ENCODE data around the gene LPIN3.

LPIN3 gene

DNA sequence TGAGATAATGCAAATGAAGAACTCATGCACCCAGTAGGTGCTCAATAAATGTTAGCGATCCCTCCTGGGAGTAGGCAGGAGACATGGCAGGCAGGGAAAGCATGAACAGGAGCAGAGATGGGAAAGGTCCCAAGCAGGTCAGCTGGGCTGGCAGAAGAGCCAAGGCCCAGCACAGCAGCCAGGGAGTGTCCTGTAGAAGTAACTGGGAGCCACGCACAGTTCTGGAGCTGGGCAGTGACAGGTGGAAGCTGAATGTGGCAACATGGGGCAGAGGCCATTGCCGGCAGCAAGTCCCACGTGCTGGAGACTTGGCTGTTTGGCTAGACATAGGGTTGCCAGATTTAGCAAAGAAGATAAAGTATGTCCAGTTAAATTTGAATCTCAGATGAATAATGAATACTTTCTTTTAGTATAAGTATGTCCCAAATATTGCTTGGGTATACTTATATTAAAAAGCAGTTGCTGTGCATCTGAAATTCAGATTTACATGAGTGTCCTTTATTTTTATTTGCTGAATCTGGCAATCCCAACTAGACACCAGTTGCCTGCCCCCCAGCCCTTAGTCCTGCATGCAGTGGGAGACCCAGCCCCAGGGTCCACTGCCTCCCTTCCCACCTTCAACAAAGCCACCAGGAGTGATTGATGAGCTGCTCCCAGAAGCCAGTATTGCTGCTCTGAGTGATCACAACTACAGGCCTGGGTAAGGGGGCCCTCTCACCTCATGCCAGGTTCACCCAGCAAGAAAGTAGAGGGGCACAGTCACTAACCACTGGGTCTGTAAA is 3.7 kb upstream of the LPIN3 start:
- H3K4me2 ChIP-seq (ENCODE audit: low read depth, low read length, poor library complexity, severe bottlenecking), result no peak overlapping the region
- H3K27me3 ChIP-seq (ENCODE audit: insufficient read depth, low read length, poor library complexity, severe bottlenecking), result no peaks in the 10 kb centered on the region
- no peak overlapping the region for H3K9ac ChIP-seq (ENCODE audit: low read depth, low read length, poor library complexity, severe bottlenecking)
- no peaks in the 10 kb centered on the region for H4K20me1 ChIP-seq (ENCODE audit: insufficient read depth, low read length, poor library complexity, severe bottlenecking)
- H3K4me3 ChIP-seq (ENCODE audit: low read length, poor library complexity, severe bottlenecking), result no peak overlapping the region
- no peak overlapping the region for H2AFZ ChIP-seq (ENCODE audit: low read length)
- no peaks in the 10 kb centered on the region for H3K36me3 ChIP-seq (ENCODE audit: insufficient read depth, low read length)
- no peaks in the 10 kb centered on the region for H3K9me3 ChIP-seq (ENCODE audit: insufficient read depth, low read depth, low read length)
- no peaks in the 10 kb centered on the region for H3F3A ChIP-seq (ENCODE audit: low read depth)
- TF ChIP-seq EZH2phosphoT487 (IDR thresholded peaks at IDR 0.05; ENCODE audit: borderline replicate concordance), result no peak
- TF ChIP-seq, protein P1, sequence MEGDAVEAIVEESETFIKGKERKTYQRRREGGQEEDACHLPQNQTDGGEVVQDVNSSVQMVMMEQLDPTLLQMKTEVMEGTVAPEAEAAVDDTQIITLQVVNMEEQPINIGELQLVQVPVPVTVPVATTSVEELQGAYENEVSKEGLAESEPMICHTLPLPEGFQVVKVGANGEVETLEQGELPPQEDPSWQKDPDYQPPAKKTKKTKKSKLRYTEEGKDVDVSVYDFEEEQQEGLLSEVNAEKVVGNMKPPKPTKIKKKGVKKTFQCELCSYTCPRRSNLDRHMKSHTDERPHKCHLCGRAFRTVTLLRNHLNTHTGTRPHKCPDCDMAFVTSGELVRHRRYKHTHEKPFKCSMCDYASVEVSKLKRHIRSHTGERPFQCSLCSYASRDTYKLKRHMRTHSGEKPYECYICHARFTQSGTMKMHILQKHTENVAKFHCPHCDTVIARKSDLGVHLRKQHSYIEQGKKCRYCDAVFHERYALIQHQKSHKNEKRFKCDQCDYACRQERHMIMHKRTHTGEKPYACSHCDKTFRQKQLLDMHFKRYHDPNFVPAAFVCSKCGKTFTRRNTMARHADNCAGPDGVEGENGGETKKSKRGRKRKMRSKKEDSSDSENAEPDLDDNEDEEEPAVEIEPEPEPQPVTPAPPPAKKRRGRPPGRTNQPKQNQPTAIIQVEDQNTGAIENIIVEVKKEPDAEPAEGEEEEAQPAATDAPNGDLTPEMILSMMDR (conservative IDR thresholded peaks at IDR 0.05; ENCODE audit: low read length), result no peak
- no peaks in the 10 kb centered on the region for H3K9me2 ChIP-seq (replicated peaks; ENCODE audit: low read depth, low read length)
- H3K4me1 ChIP-seq (ENCODE audit: insufficient read depth, low read length, poor library complexity, severe bottlenecking), result no peaks in the 10 kb centered on the region
- no peaks in the 10 kb centered on the region for H3K79me2 ChIP-seq (ENCODE audit: insufficient read depth, low read length)

DNA sequence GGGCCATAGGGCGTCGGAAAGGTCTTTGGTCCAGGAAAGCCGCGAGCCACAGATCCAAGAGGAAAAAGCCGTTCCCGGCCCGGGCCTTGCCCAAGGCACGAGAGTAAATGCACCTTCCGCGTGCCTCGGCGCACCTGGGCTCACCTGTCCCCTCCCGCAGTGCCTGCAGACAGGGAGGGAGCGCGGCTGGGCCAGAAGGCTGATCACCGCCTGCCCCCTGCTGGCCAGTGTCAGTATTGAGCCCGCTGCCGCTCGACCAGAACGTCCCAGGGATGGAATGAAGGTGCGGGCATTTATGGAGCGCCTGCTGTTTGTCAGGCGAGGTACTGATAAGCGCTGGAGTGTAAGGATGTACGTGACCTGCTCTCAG is 679 bp upstream of the LPIN3 start:
- H3K4me2 ChIP-seq (ENCODE audit: low read depth, low read length, poor library complexity, severe bottlenecking), result peak overlapping the region; percentile 7
- H3K9me2 ChIP-seq (replicated peaks; ENCODE audit: low read depth, low read length), result no peaks in the 10 kb centered on the region
- no peak overlapping the region for H3K9ac ChIP-seq (ENCODE audit: low read depth, low read length, poor library complexity, severe bottlenecking)
- TF ChIP-seq EZH2phosphoT487 (IDR thresholded peaks at IDR 0.05; ENCODE audit: borderline replicate concordance), result no peak
- TF ChIP-seq, protein P1 (conservative IDR thresholded peaks at IDR 0.05; ENCODE audit: low read length), result peak; percentile 97
- no peaks in the 10 kb centered on the region for H4K20me1 ChIP-seq (ENCODE audit: insufficient read depth, low read length, poor library complexity, severe bottlenecking)
- no peak overlapping the region for H2AFZ ChIP-seq (ENCODE audit: low read length)
- H3K4me1 ChIP-seq (ENCODE audit: insufficient read depth, low read length, poor library complexity, severe bottlenecking), result no peaks in the 10 kb centered on the region
- H3F3A ChIP-seq (ENCODE audit: low read depth), result no peaks in the 10 kb centered on the region
- H3K27me3 ChIP-seq (ENCODE audit: insufficient read depth, low read length, poor library complexity, severe bottlenecking), result no peaks in the 10 kb centered on the region
- no peak overlapping the region for H3K4me3 ChIP-seq (ENCODE audit: low read length, poor library complexity, severe bottlenecking)
- H3K9me3 ChIP-seq (ENCODE audit: insufficient read depth, low read depth, low read length), result no peaks in the 10 kb centered on the region
- no peaks in the 10 kb centered on the region for H3K79me2 ChIP-seq (ENCODE audit: insufficient read depth, low read length)
- H3K36me3 ChIP-seq (ENCODE audit: insufficient read depth, low read length), result no peaks in the 10 kb centered on the region

DNA sequence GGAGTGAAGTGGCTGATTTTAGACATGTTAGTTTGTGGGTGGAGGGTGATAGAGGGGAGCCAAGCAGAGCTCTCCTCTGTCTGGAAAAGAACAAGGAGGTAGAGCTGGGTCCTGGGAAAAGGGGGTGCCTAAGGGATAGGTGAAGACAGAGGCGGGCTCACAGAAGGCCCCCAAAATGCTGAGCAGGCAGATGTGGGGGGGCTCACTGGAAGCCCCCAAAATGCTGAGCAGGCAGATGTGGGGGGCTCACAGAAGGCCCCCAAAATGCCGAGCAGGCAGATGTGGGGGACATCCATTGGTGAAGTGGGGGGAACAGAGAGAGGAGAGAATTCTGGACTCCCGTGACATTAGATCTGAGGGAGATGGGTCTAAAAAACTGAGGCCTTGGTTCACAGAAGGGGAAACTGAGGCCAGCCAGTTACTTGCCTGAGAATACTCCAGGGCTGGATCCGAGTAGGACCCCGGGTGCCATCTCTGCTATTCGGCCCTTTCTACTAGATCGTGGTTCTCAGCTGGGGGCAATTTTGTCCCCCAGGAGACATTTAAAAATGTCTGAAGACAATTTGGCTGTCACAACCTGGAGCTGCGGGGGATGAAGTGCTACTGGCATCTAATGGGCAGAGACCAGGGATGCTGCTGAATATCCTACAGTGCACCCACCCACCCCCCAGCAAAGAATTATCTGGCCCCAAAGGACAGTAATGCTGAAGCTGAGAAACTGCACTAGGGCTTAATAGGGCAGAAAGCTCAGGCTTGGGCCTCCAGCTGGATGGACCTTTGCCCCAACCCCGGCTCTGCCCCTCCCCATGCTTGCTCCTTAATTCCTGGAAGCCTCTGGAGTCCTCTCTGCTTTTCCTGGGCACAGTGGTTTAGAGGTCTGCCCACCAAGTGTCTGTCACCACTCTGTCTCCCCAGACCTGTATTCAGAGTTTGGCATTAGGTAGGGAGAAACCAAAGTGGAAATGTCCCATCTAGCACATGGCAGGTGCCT is 2.1 kb downstream of the LPIN3 start:
- H3K4me2 ChIP-seq (ENCODE audit: low read depth, low read length, poor library complexity, severe bottlenecking), result no peak overlapping the region
- no peak overlapping the region for H3K4me3 ChIP-seq (ENCODE audit: low read length, poor library complexity, severe bottlenecking)
- TF ChIP-seq, protein P1 (conservative IDR thresholded peaks at IDR 0.05; ENCODE audit: low read length), result no peak
- TF ChIP-seq EZH2phosphoT487 (IDR thresholded peaks at IDR 0.05; ENCODE audit: borderline replicate concordance), result no peak

More for the DNA sequence above, 2.1 kb downstream of the LPIN3 start:
- no peak overlapping the region for H3K9ac ChIP-seq (ENCODE audit: low read depth, low read length, poor library complexity, severe bottlenecking)
- H3K36me3 ChIP-seq (ENCODE audit: insufficient read depth, low read length), result no peaks in the 10 kb centered on the region
- no peaks in the 10 kb centered on the region for H3K9me2 ChIP-seq (replicated peaks; ENCODE audit: low read depth, low read length)
- H3K27me3 ChIP-seq (ENCODE audit: insufficient read depth, low read length, poor library complexity, severe bottlenecking), result no peaks in the 10 kb centered on the region
- no peaks in the 10 kb centered on the region for H3K79me2 ChIP-seq (ENCODE audit: insufficient read depth, low read length)
- H4K20me1 ChIP-seq (ENCODE audit: insufficient read depth, low read length, poor library complexity, severe bottlenecking), result no peaks in the 10 kb centered on the region
- H3K4me1 ChIP-seq (ENCODE audit: insufficient read depth, low read length, poor library complexity, severe bottlenecking), result no peaks in the 10 kb centered on the region
- no peaks in the 10 kb centered on the region for H3K9me3 ChIP-seq (ENCODE audit: insufficient read depth, low read depth, low read length)
- H3F3A ChIP-seq (ENCODE audit: low read depth), result no peaks in the 10 kb centered on the region
- no peak overlapping the region for H2AFZ ChIP-seq (ENCODE audit: low read length)
